ENCODE results near the gene FPGS. TPM values are rescaled to one million over a fixed set of nuclear protein-coding genes. Genes with fewer than 3 reads are reported as not detected.
"Not testable (repeated sequence)": the region's sequence is repeated elsewhere in the genome, so short reads cannot be mapped to it uniquely, and the experiment has no call there.

The FPGS gene
- total and polyA plus RNA-seq, 5 donors from 2014 or later = 40.1 to 64.7 (median 46.8) TPM

GRCh38 chr9:127756776-127757175 is 45.9 kb upstream of the FPGS start:
- H3K27me3 Mint-ChIP-seq; H3K27me3 ChIP-seq (ENCODE audit: control insufficient read depth, insufficient read depth, low read length); ATAC-seq (ENCODE audit: low read depth in 2 of 2); H3K4me1 ChIP-seq (ENCODE audit: control insufficient read depth, insufficient read depth, low read length, poor library complexity, severe bottlenecking); H3K36me3 Mint-ChIP-seq; DNase-seq; H3K9me3 ChIP-seq (ENCODE audit: control insufficient read depth in 2 of 2, low read length in 2 of 2); H3K27ac ChIP-seq (ENCODE audit: insufficient read depth, low read length, poor library complexity, severe bottlenecking); H3K4me3 ChIP-seq (ENCODE audit: low read depth, low read length); H3K27ac Mint-ChIP-seq; H3K4me3 Mint-ChIP-seq; H3K9me3 Mint-ChIP-seq: not testable (repeated sequence)
- peaks cover 54% of the 10 kb centered on the region for H3K36me3 ChIP-seq (ENCODE audit: control insufficient read depth, insufficient read depth, low read length)
- peaks cover 0 to 29% (median 7%) of the 10 kb centered on the region in 4 donors for H3K4me1 Mint-ChIP-seq

- ATAC-seq (ENCODE audit: low read depth in 2 of 2) (no peak), DNase-seq (no peak)
- Histone ChIP-seq H3K36me3 (ENCODE audit: control insufficient read depth, insufficient read depth, low read length) (peaks cover 41% of the 10 kb centered on the region), H3K27me3 (ENCODE audit: control insufficient read depth, insufficient read depth, low read length) (no peaks in the 10 kb centered on the region), H3K9me3 (ENCODE audit: control insufficient read depth in 2 of 2, low read length in 2 of 2) (no peaks in the 10 kb centered on the region), H3K27ac (ENCODE audit: insufficient read depth, low read length, poor library complexity, severe bottlenecking) (no peak overlapping the region), H3K4me1 (ENCODE audit: control insufficient read depth, insufficient read depth, low read length, poor library complexity, severe bottlenecking) (peaks cover 8% of the 10 kb centered on the region), H3K4me3 (ENCODE audit: low read depth, low read length) (no peak overlapping the region)
- Mint-ChIP-seq H3K36me3 (peaks cover 18% of the 10 kb centered on the region), H3K27me3 (no peaks in the 10 kb centered on the region), H3K4me1 (peaks cover 8 to 40% (median 17%) of the 10 kb centered on the region in 4 donors), H3K9me3 (no peaks in the 10 kb centered on the region), H3K4me3 (no peak overlapping the region), H3K27ac (peak overlapping the region in 2 of 3 donors; percentile 20 to 83)
These were observed 43.8 kb upstream of the FPGS start for GRCh38 chr9:127758843-127759242.

GRCh38 chr9:127761061-127761460 is 41.6 kb upstream of the FPGS start:
- Histone ChIP-seq H3K4me3 (ENCODE audit: low read depth, low read length) (no peak overlapping the region), H3K27ac (ENCODE audit: insufficient read depth, low read length, poor library complexity, severe bottlenecking) (no peak overlapping the region), H3K36me3 (ENCODE audit: control insufficient read depth, insufficient read depth, low read length) (peaks cover 35% of the 10 kb centered on the region), H3K4me1 (ENCODE audit: control insufficient read depth, insufficient read depth, low read length, poor library complexity, severe bottlenecking) (peaks cover 17% of the 10 kb centered on the region), H3K9me3 (ENCODE audit: control insufficient read depth in 2 of 2, low read length in 2 of 2) (no peaks in the 10 kb centered on the region), H3K27me3 (ENCODE audit: control insufficient read depth, insufficient read depth, low read length) (no peaks in the 10 kb centered on the region)
- ATAC-seq (ENCODE audit: low read depth in 2 of 2) (no peak), DNase-seq (no peak)
- Mint-ChIP-seq H3K4me3 (no peak overlapping the region), H3K27me3 (no peaks in the 10 kb centered on the region), H3K27ac (peak overlapping the region in 2 of 3 donors; percentile 20 to 59), H3K9me3 (no peaks in the 10 kb centered on the region), H3K36me3 (peaks cover 27% of the 10 kb centered on the region), H3K4me1 (peaks cover 9 to 57% (median 32%) of the 10 kb centered on the region in 4 donors)

GRCh38 chr9:127761491-127761956 is 41.2 kb upstream of the FPGS start:
- no peak overlapping the region for H3K4me3 Mint-ChIP-seq
- Histone ChIP-seq H3K4me1 (ENCODE audit: control insufficient read depth, insufficient read depth, low read length, poor library complexity, severe bottlenecking) (peaks cover 21% of the 10 kb centered on the region), H3K36me3 (ENCODE audit: control insufficient read depth, insufficient read depth, low read length) (peaks cover 39% of the 10 kb centered on the region), H3K27ac (ENCODE audit: insufficient read depth, low read length, poor library complexity, severe bottlenecking) (no peak overlapping the region), H3K27me3 (ENCODE audit: control insufficient read depth, insufficient read depth, low read length) (no peaks in the 10 kb centered on the region), H3K9me3 (ENCODE audit: control insufficient read depth in 2 of 2, low read length in 2 of 2) (no peaks in the 10 kb centered on the region), H3K4me3 (ENCODE audit: low read depth, low read length) (no peak overlapping the region)
- DNase-seq = no peak
- H3K36me3 Mint-ChIP-seq = peaks cover 32% of the 10 kb centered on the region
- peaks cover 9 to 61% (median 36%) of the 10 kb centered on the region in 4 donors for H3K4me1 Mint-ChIP-seq
- ATAC-seq (ENCODE audit: low read depth in 2 of 2) = no peak
- H3K9me3 Mint-ChIP-seq = no peaks in the 10 kb centered on the region
- H3K27ac Mint-ChIP-seq = peak overlapping the region in 2 of 3 donors; percentile 20 to 63
- no peaks in the 10 kb centered on the region for H3K27me3 Mint-ChIP-seq

- DNase-seq = no peak
- no peak overlapping the region for H3K4me3 ChIP-seq (ENCODE audit: low read depth, low read length)
- Mint-ChIP-seq H3K36me3 (peaks cover 36% of the 10 kb centered on the region), H3K4me3 (no peak overlapping the region), H3K9me3 (no peaks in the 10 kb centered on the region), H3K27me3 (no peaks in the 10 kb centered on the region), H3K4me1 (peaks cover 9 to 66% (median 39%) of the 10 kb centered on the region in 4 donors), H3K27ac (no peak overlapping the region)
- H3K27me3 ChIP-seq (ENCODE audit: control insufficient read depth, insufficient read depth, low read length) = no peaks in the 10 kb centered on the region
- ATAC-seq (ENCODE audit: low read depth in 2 of 2) = no peak
- H3K9me3 ChIP-seq (ENCODE audit: control insufficient read depth in 2 of 2, low read length in 2 of 2) = no peaks in the 10 kb centered on the region
- H3K4me1 ChIP-seq (ENCODE audit: control insufficient read depth, insufficient read depth, low read length, poor library complexity, severe bottlenecking) = peaks cover 28% of the 10 kb centered on the region
- H3K36me3 ChIP-seq (ENCODE audit: control insufficient read depth, insufficient read depth, low read length) = peaks cover 39% of the 10 kb centered on the region
- no peak overlapping the region for H3K27ac ChIP-seq (ENCODE audit: insufficient read depth, low read length, poor library complexity, severe bottlenecking)
These were observed 40.5 kb upstream of the FPGS start for GRCh38 chr9:127762111-127762676.

- H3K4me1 ChIP-seq (ENCODE audit: control insufficient read depth, insufficient read depth, low read length, poor library complexity, severe bottlenecking) = peaks cover 46% of the 10 kb centered on the region
- H3K4me1 Mint-ChIP-seq = peaks cover 9 to 78% (median 49%) of the 10 kb centered on the region in 4 donors
- H3K4me3 ChIP-seq (ENCODE audit: low read depth, low read length) = no peak overlapping the region
- peak overlapping the region in 1 of 4 donors; percentile 8 for H3K4me3 Mint-ChIP-seq
- H3K36me3 Mint-ChIP-seq = peaks cover 33% of the 10 kb centered on the region
- peaks cover 29% of the 10 kb centered on the region for H3K36me3 ChIP-seq (ENCODE audit: control insufficient read depth, insufficient read depth, low read length)
- peak overlapping the region; percentile 25 for H3K27ac ChIP-seq (ENCODE audit: insufficient read depth, low read length, poor library complexity, severe bottlenecking)
- no peaks in the 10 kb centered on the region for H3K9me3 Mint-ChIP-seq
- ATAC-seq (ENCODE audit: low read depth in 2 of 2) (no peak), DNase-seq (peak in 1 of 3 donors; percentile 37)
- no peaks in the 10 kb centered on the region for H3K27me3 ChIP-seq (ENCODE audit: control insufficient read depth, insufficient read depth, low read length)
- H3K9me3 ChIP-seq (ENCODE audit: control insufficient read depth in 2 of 2, low read length in 2 of 2) = no peaks in the 10 kb centered on the region
- peak overlapping the region; percentile 62 to 88 (median 69) for H3K27ac Mint-ChIP-seq
- no peaks in the 10 kb centered on the region for H3K27me3 Mint-ChIP-seq
These were observed 38.7 kb upstream of the FPGS start for GRCh38 chr9:127763918-127764384.

GRCh38 chr9:127765418-127765817 is 37.3 kb upstream of the FPGS start:
- Histone ChIP-seq H3K27me3 (ENCODE audit: control insufficient read depth, insufficient read depth, low read length) (no peaks in the 10 kb centered on the region), H3K4me3 (ENCODE audit: low read depth, low read length) (no peak overlapping the region), H3K4me1 (ENCODE audit: control insufficient read depth, insufficient read depth, low read length, poor library complexity, severe bottlenecking) (peaks cover 58% of the 10 kb centered on the region), H3K27ac (ENCODE audit: insufficient read depth, low read length, poor library complexity, severe bottlenecking) (no peak overlapping the region), H3K36me3 (ENCODE audit: control insufficient read depth, insufficient read depth, low read length) (peaks cover 23% of the 10 kb centered on the region), H3K9me3 (ENCODE audit: control insufficient read depth in 2 of 2, low read length in 2 of 2) (no peaks in the 10 kb centered on the region)
- Mint-ChIP-seq H3K36me3 (peaks cover 36% of the 10 kb centered on the region), H3K4me1 (peaks cover 9 to 91% (median 57%) of the 10 kb centered on the region in 4 donors), H3K9me3 (no peaks in the 10 kb centered on the region), H3K27ac (peak overlapping the region in 2 of 3 donors; percentile 88 to 93), H3K4me3 (peak overlapping the region in 2 of 4 donors; percentile 47 to 60), H3K27me3 (no peaks in the 10 kb centered on the region)
- DNase-seq (no peak), ATAC-seq (ENCODE audit: low read depth in 2 of 2) (no peak)

GRCh38 chr9:127767410-127767809 is 35.3 kb upstream of the FPGS start:
- Mint-ChIP-seq H3K4me1 (peaks cover 9 to 97% (median 64%) of the 10 kb centered on the region in 4 donors), H3K36me3 (peaks cover 33% of the 10 kb centered on the region), H3K27me3 (no peaks in the 10 kb centered on the region), H3K9me3 (no peaks in the 10 kb centered on the region), H3K4me3 (peak overlapping the region; percentile 60 to 89 (median 83)), H3K27ac (peak overlapping the region; percentile 95 to 97 (median 97))
- ATAC-seq (ENCODE audit: low read depth in 2 of 2) (no peak), DNase-seq (peak in 1 of 3 donors; percentile 58)
- peak overlapping the region; percentile 71 for H3K4me3 ChIP-seq (ENCODE audit: low read depth, low read length)
- peaks cover 71% of the 10 kb centered on the region for H3K4me1 ChIP-seq (ENCODE audit: control insufficient read depth, insufficient read depth, low read length, poor library complexity, severe bottlenecking)
- H3K27me3 ChIP-seq (ENCODE audit: control insufficient read depth, insufficient read depth, low read length) = no peaks in the 10 kb centered on the region
- no peaks in the 10 kb centered on the region for H3K9me3 ChIP-seq (ENCODE audit: control insufficient read depth in 2 of 2, low read length in 2 of 2)
- peaks cover 9% of the 10 kb centered on the region for H3K36me3 ChIP-seq (ENCODE audit: control insufficient read depth, insufficient read depth, low read length)
- peak overlapping the region; percentile 97 for H3K27ac ChIP-seq (ENCODE audit: insufficient read depth, low read length, poor library complexity, severe bottlenecking)

Data from CD4-positive, CD25-positive, alpha-beta regulatory T cell (primary cell).